NCI-H2196 treated with DMSO at 0.1 percent for 48 hours (cell line): ENCODE data around the gene MORN1.

Experiments
- DNase-seq: peaks from one replicate; lab custom pipeline; 2025; ENCODE audit not compliant: unreplicated experiment; lab: John Stamatoyannopoulos, UW

The MORN1 gene

GRCh38 chr1:2422523-2422922 lies 31.2 kb upstream of the MORN1 start:
- no peak for DNase-seq

- no peak for DNase-seq
These were observed 28.1 kb upstream of the MORN1 start for GRCh38 chr1:2419416-2419815.

GRCh38 chr1:2418791-2419320 lies 27.5 kb upstream of the MORN1 start:
- DNase-seq: no peak

- no peak for DNase-seq
These were observed 26.5 kb upstream of the MORN1 start for GRCh38 chr1:2417833-2418225.

GRCh38 chr1:2417083-2417832 lies 25.9 kb upstream of the MORN1 start:
- DNase-seq: no peak

GRCh38 chr1:2416403-2416802 lies 25.0 kb upstream of the MORN1 start:
- DNase-seq: no peak

GRCh38 chr1:2415801-2416208 lies 24.5 kb upstream of the MORN1 start:
- DNase-seq: no peak

- DNase-seq: no peak
These were observed 24.0 kb upstream of the MORN1 start for GRCh38 chr1:2415337-2415736.

GRCh38 chr1:2414297-2414958 lies 23.1 kb upstream of the MORN1 start:
- DNase-seq: peak; percentile 9

- DNase-seq: no peak
These were observed 22.3 kb upstream of the MORN1 start for GRCh38 chr1:2413495-2414296.

GRCh38 chr1:2412773-2413494 lies 21.6 kb upstream of the MORN1 start:
- DNase-seq: no peak

GRCh38 chr1:2412395-2412772 lies 21.0 kb upstream of the MORN1 start, which contains the start of gene PEX10:
Gene PEX10, minus strand, starts transcription at chr1:2412564. Its CDS starts 62 bp downstream, at chr1:2412502.
- peak; percentile 91 for DNase-seq

GRCh38 chr1:2411801-2412394 lies 20.5 kb upstream of the MORN1 start:
- peak; percentile 20 for DNase-seq

GRCh38 chr1:2409745-2410144 lies 18.4 kb upstream of the MORN1 start:
- DNase-seq: no peak

- no peak for DNase-seq
These were observed 17.5 kb upstream of the MORN1 start for GRCh38 chr1:2408859-2409276.

GRCh38 chr1:2408456-2408855 lies 17.1 kb upstream of the MORN1 start:
- no peak for DNase-seq

GRCh38 chr1:2407991-2408275 lies 16.6 kb upstream of the MORN1 start:
- DNase-seq: no peak

GRCh38 chr1:2407166-2407990 lies 16.0 kb upstream of the MORN1 start:
- DNase-seq: no peak

- DNase-seq: peak; percentile 42
These were observed 15.2 kb upstream of the MORN1 start for GRCh38 chr1:2406451-2407041.
